Mesenchymal stem cell (in vitro differentiated cells and primary cell): ENCODE results near the gene RAB27B.
A peak's percentile ranks its signal among the peaks of the same experiment; 100 is the strongest.
"Not testable (repeated sequence)": the region's sequence is repeated elsewhere in the genome, so short reads cannot be mapped to it uniquely, and the experiment has no call there.

Experiments
- DNase-seq: peaks from one replicate; pipeline ENCODE4 v3.0.0-alpha.2; 2013
- H2AFZ ChIP-seq: one replicate; pipeline ENCODE4 v1.6.1; 2013; ENCODE audit warnings: low read depth, mild to moderate bottlenecking, control low read depth, inconsistent platforms, low read length, moderate library complexity
- H2AK5ac ChIP-seq: 2 replicates; pipeline ENCODE4 v1.6.1; 2013; ENCODE audit warnings: low read length, moderate library complexity, mild to moderate bottlenecking, inconsistent platforms; ENCODE audit not compliant: severe bottlenecking
- H2BK120ac ChIP-seq: one replicate; pipeline ENCODE4 v1.6.1; 2013; ENCODE audit warnings: low read depth, mild to moderate bottlenecking, inconsistent platforms, low read length, moderate library complexity
- H2BK12ac ChIP-seq, 2 experiments: one replicate each; pipeline ENCODE4 v1.6.1; 2013; ENCODE audit warnings: inconsistent platforms in 2 of 2, low read length in 2 of 2, mild to moderate bottlenecking in 2 of 2, moderate library complexity in 2 of 2, control low read depth in 1 of 2
- H2BK15ac ChIP-seq: one replicate; pipeline ENCODE4 v1.6.1; 2013; ENCODE audit warnings: mild to moderate bottlenecking, low read depth, inconsistent platforms; ENCODE audit not compliant: poor library complexity, severe bottlenecking
- H2BK5ac ChIP-seq: 2 replicates; pipeline ENCODE4 v1.6.1; 2013; ENCODE audit warnings: low read depth, mild to moderate bottlenecking, low read length, control low read depth, inconsistent platforms; ENCODE audit not compliant: poor library complexity, severe bottlenecking
- H3K14ac ChIP-seq, 2 experiments: one replicate each; pipeline ENCODE4 v1.6.1; 2013; ENCODE audit warnings: inconsistent platforms in 2 of 2, low read length in 2 of 2, control low read depth in 1 of 2, mild to moderate bottlenecking in 1 of 2, moderate library complexity in 1 of 2
- H3K18ac ChIP-seq, 2 experiments: one replicate each; pipeline ENCODE4 v1.6.1; 2013; ENCODE audit warnings: inconsistent platforms in 2 of 2, low read length in 2 of 2, control low read depth in 1 of 2, low read depth in 1 of 2, mild to moderate bottlenecking in 1 of 2
- H3K23ac ChIP-seq, 2 experiments: one replicate each; pipeline ENCODE4 v1.6.1; 2013; ENCODE audit warnings: inconsistent platforms in 2 of 2, low read length in 2 of 2, mild to moderate bottlenecking in 2 of 2, moderate library complexity in 2 of 2, control low read depth in 1 of 2
- H3K27ac ChIP-seq: 2 replicates; pipeline ENCODE4 v1.5.1; 2013; ENCODE audit warnings: mild to moderate bottlenecking, moderate library complexity, low read length, control low read depth, inconsistent platforms; ENCODE audit not compliant: poor library complexity, severe bottlenecking
- H3K27me3 ChIP-seq, 2 experiments: 2 replicates each; pipeline versions ENCODE4 v1.6.1 to v1.7.0; 2013; ENCODE audit warnings: low read length in 2 of 2, mild to moderate bottlenecking in 2 of 2, moderate library complexity in 2 of 2, control low read depth in 1 of 2, inconsistent platforms in 1 of 2; ENCODE audit not compliant: control insufficient read depth in 1 of 2, insufficient read depth in 1 of 2
- H3K36me3 ChIP-seq, 2 experiments: 2 replicates each; pipeline versions ENCODE4 v1.6.1 to v1.7.0; 2013; ENCODE audit warnings: low read length in 2 of 2, control low read depth in 1 of 2, inconsistent platforms in 1 of 2, low read depth in 1 of 2, mild to moderate bottlenecking in 1 of 2; ENCODE audit not compliant: insufficient read depth in 2 of 2, control insufficient read depth in 1 of 2
- H3K4ac ChIP-seq, 2 experiments: one replicate each; pipeline ENCODE4 v1.6.1; 2013; ENCODE audit warnings: inconsistent platforms in 2 of 2, low read length in 2 of 2, mild to moderate bottlenecking in 2 of 2, moderate library complexity in 2 of 2, control low read depth in 1 of 2, low read depth in 1 of 2
- H3K4me1 ChIP-seq: 2 replicates; pipeline ENCODE4 v1.6.1; 2013; ENCODE audit warnings: low read depth, low read length, control low read depth; ENCODE audit not compliant: control insufficient read depth, insufficient read depth
- H3K4me2 ChIP-seq: 2 replicates; pipeline ENCODE4 v1.6.1; 2013; ENCODE audit warnings: low read length, mild to moderate bottlenecking, inconsistent platforms; ENCODE audit not compliant: poor library complexity, severe bottlenecking
- H3K4me3 ChIP-seq, 2 experiments: 2 replicates each; pipeline versions ENCODE4 v1.5.1 to v1.7.0; 2013; ENCODE audit warnings: low read length in 2 of 2, mild to moderate bottlenecking in 2 of 2, control low read depth in 1 of 2, low read depth in 1 of 2; ENCODE audit not compliant: insufficient read depth in 1 of 2
- H3K79me1 ChIP-seq: replicated peaks from 2 replicates; pipeline ENCODE4 v1.6.1; 2013; ENCODE audit warnings: mild to moderate bottlenecking, control low read depth, low read length, inconsistent platforms; ENCODE audit not compliant: poor library complexity, severe bottlenecking
- H3K9ac ChIP-seq: 2 replicates; pipeline ENCODE4 v1.7.0; 2013; ENCODE audit warnings: mild to moderate bottlenecking, low read length, moderate library complexity
- H3K9me3 ChIP-seq: 2 replicates; pipeline ENCODE4 v1.7.0; 2013; ENCODE audit warnings: mild to moderate bottlenecking, low read length; ENCODE audit not compliant: control insufficient read depth
- H4K8ac ChIP-seq: one replicate; pipeline ENCODE4 v1.6.1; 2013; ENCODE audit warnings: inconsistent platforms, mild to moderate bottlenecking, low read length, moderate library complexity
- H4K91ac ChIP-seq: one replicate; pipeline ENCODE4 v1.6.1; 2013; ENCODE audit warnings: mild to moderate bottlenecking, low read length, inconsistent platforms
- WGBS: methylation state at CpG from one replicate; pipeline ENCODE4 v1.1.7; 2013; ENCODE audit warnings: mixed read lengths; 5-methylcytosine and 5-hydroxymethylcytosine counted together

Gene RAB27B

GRCh38 chr18:54806526-54806925 is 21.8 kb upstream of the RAB27B start:
- Histone ChIP-seq H3K9me3 (no peaks in the 10 kb centered on the region), H3K18ac (no peak overlapping the region), H3K14ac (no peak overlapping the region), H2BK15ac (no peak overlapping the region), H3K36me3 (no peaks in the 10 kb centered on the region), H2AFZ (no peak overlapping the region), H3K4me3 (no peak overlapping the region), H3K4ac (peak overlapping the region in 1 of 2 experiments; percentile 67), H2BK120ac (no peak overlapping the region), H2BK5ac (no peak overlapping the region), H3K27me3 (no peaks in the 10 kb centered on the region), H2AK5ac (no peak overlapping the region), H2BK12ac (no peak overlapping the region), H3K4me1 (no peaks in the 10 kb centered on the region), H3K79me1 (no peaks in the 10 kb centered on the region), H3K27ac (no peak overlapping the region), H3K4me2 (no peak overlapping the region), H4K8ac (no peak overlapping the region), H4K91ac (no peak overlapping the region), H3K9ac (no peak overlapping the region), H3K23ac (no peak overlapping the region)
- peak; percentile 83 for DNase-seq

GRCh38 chr18:54807303-54807702 is 21.0 kb upstream of the RAB27B start:
- H3K4me2 ChIP-seq = no peak overlapping the region
- H4K8ac ChIP-seq = no peak overlapping the region
- H3K18ac ChIP-seq = peak overlapping the region; percentile 72 to 85
- H3K79me1 ChIP-seq = no peaks in the 10 kb centered on the region
- H3K4me1 ChIP-seq = no peaks in the 10 kb centered on the region
- H3K9me3 ChIP-seq = no peaks in the 10 kb centered on the region
- no peak overlapping the region for H3K9ac ChIP-seq
- H3K27me3 ChIP-seq = no peaks in the 10 kb centered on the region
- H4K91ac ChIP-seq = no peak overlapping the region
- peak overlapping the region; percentile 67 for H2BK120ac ChIP-seq
- H3K4me3 ChIP-seq = no peak overlapping the region
- DNase-seq = no peak
- no peak overlapping the region for H3K27ac ChIP-seq
- 85% methylated on average over 1 of the region's 2 CpGs for WGBS
- peak overlapping the region; percentile 32 to 71 for H2BK12ac ChIP-seq
- H3K4ac ChIP-seq = peak overlapping the region; percentile 53 to 64
- no peak overlapping the region for H2BK15ac ChIP-seq
- no peak overlapping the region for H2AFZ ChIP-seq
- no peak overlapping the region for H3K14ac ChIP-seq
- H3K23ac ChIP-seq = no peak overlapping the region
- no peaks in the 10 kb centered on the region for H3K36me3 ChIP-seq
- H2AK5ac ChIP-seq = no peak overlapping the region
- H2BK5ac ChIP-seq = no peak overlapping the region

GRCh38 chr18:54810662-54811061 is 17.6 kb upstream of the RAB27B start:
- not testable (repeated sequence) for H2AFZ ChIP-seq, H4K8ac ChIP-seq, H3K23ac ChIP-seq, H3K14ac ChIP-seq, H3K27me3 ChIP-seq, H3K4me2 ChIP-seq, H3K4me1 ChIP-seq, H2AK5ac ChIP-seq, H3K18ac ChIP-seq, H3K27ac ChIP-seq, H3K79me1 ChIP-seq, H2BK12ac ChIP-seq, DNase-seq, H2BK5ac ChIP-seq, H2BK15ac ChIP-seq, H2BK120ac ChIP-seq, H3K9me3 ChIP-seq, H3K4ac ChIP-seq, H4K91ac ChIP-seq, H3K9ac ChIP-seq, H3K4me3 ChIP-seq, H3K36me3 ChIP-seq
- no CpG with 5 or more reads among the region's 5 CpGs for WGBS

GRCh38 chr18:54812885-54813284 is 15.4 kb upstream of the RAB27B start:
- Histone ChIP-seq H3K79me1 (no peaks in the 10 kb centered on the region), H2BK120ac (no peak overlapping the region), H3K9ac (no peak overlapping the region), H3K23ac (no peak overlapping the region), H3K4me2 (no peak overlapping the region), H3K4me3 (no peak overlapping the region), H2AFZ (no peak overlapping the region), H3K9me3 (no peaks in the 10 kb centered on the region), H3K27me3 (no peaks in the 10 kb centered on the region), H2BK12ac (no peak overlapping the region), H3K4ac (no peak overlapping the region), H4K8ac (no peak overlapping the region), H4K91ac (no peak overlapping the region), H3K14ac (no peak overlapping the region), H3K4me1 (no peaks in the 10 kb centered on the region), H2BK5ac (no peak overlapping the region), H2AK5ac (no peak overlapping the region), H3K27ac (no peak overlapping the region), H2BK15ac (no peak overlapping the region), H3K36me3 (no peaks in the 10 kb centered on the region), H3K18ac (no peak overlapping the region)
- no peak for DNase-seq
- WGBS = no CpG with 5 or more reads among the region's 2 CpGs
